Uterus (tissue), 2 donors: Measurements from ENCODE around the gene TMPRSS9.

ENCODE experiments used
- POLR2A ChIP-seq, 2 donors: fragments of 450-650 bp; IDR thresholded peaks; one replicate each; pipeline ENCODE4 v1.6.1; 2016; ENCODE audit warnings: antibody characterized with exemption in 2 of 2, mild to moderate bottlenecking in 1 of 2, moderate library complexity in 1 of 2
- TF ChIP-seq, protein P1 (sequence below), 4 experiments: fragments of 200-600 bp in 2 of 4; fragments of 450-650 bp in 2 of 4; sonication (generic) in 2 of 4; IDR thresholded peaks; one replicate each; pipeline ENCODE4 v1.5.1; 2016 to 2019; ENCODE audit warnings: antibody characterized with exemption in 4 of 4, mild to moderate bottlenecking in 2 of 4, moderate library complexity in 1 of 4

DNA sequence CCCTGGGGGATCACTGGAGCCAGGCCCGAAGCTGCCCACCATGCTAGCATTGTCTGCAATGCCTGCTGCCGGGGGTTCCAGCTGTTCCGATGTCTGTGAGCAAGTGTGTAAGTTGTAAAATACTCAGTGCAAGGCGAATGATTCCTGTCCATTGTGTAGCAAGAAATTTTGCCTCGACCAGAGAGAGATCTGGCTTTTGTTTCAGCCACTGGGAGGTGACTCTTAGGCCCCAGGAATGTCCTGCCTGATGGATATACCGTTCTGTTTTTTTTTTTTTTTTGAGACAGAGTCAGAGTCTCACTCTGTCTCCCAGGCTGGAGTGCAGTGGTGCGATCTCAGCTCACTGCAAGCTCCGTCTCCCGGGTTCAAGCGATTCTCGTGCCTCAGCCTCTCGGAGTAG, 108.5 kb downstream of the TMPRSS9 start:
- TF ChIP-seq, protein P1, sequence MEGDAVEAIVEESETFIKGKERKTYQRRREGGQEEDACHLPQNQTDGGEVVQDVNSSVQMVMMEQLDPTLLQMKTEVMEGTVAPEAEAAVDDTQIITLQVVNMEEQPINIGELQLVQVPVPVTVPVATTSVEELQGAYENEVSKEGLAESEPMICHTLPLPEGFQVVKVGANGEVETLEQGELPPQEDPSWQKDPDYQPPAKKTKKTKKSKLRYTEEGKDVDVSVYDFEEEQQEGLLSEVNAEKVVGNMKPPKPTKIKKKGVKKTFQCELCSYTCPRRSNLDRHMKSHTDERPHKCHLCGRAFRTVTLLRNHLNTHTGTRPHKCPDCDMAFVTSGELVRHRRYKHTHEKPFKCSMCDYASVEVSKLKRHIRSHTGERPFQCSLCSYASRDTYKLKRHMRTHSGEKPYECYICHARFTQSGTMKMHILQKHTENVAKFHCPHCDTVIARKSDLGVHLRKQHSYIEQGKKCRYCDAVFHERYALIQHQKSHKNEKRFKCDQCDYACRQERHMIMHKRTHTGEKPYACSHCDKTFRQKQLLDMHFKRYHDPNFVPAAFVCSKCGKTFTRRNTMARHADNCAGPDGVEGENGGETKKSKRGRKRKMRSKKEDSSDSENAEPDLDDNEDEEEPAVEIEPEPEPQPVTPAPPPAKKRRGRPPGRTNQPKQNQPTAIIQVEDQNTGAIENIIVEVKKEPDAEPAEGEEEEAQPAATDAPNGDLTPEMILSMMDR (IDR thresholded peaks at IDR 0.05), result no peak
- no peak for TF ChIP-seq POLR2A (IDR thresholded peaks at IDR 0.05)
